GM12892 (cell line): ENCODE measurements around the gene SCAMP5.

Source experiments
- POLR2A ChIP-seq: IDR thresholded peaks from 2 replicates; pipeline ENCODE4 v1.6.1; 2011; ENCODE audit warnings: low read depth, low read length, control low read depth
- POLR2AphosphoS5 ChIP-seq: IDR thresholded peaks from 2 replicates; pipeline ENCODE4 v1.6.1; 2011; ENCODE audit warnings: low read depth, low read length, control low read depth

- TF ChIP-seq POLR2A (no peak), POLR2AphosphoS5 (no peak)
Observed at GRCh38 chr15:75061272-75061671, 65.9 kb downstream of the SCAMP5 start.
